WI38 (cell line): ENCODE data around the gene MAP10.

Experiments
- H3K4me3 ChIP-seq: 2 replicates; pipeline ENCODE4 v1.5.1; 2011; ENCODE audit warnings: low read depth, mild to moderate bottlenecking, control low read depth, low read length
- TF ChIP-seq, protein P1 (sequence below): IDR thresholded peaks from 2 replicates; pipeline ENCODE4 v1.5.1; 2012; ENCODE audit warnings: low read depth, mild to moderate bottlenecking, control low read depth, low read length

The MAP10 gene

DNA sequence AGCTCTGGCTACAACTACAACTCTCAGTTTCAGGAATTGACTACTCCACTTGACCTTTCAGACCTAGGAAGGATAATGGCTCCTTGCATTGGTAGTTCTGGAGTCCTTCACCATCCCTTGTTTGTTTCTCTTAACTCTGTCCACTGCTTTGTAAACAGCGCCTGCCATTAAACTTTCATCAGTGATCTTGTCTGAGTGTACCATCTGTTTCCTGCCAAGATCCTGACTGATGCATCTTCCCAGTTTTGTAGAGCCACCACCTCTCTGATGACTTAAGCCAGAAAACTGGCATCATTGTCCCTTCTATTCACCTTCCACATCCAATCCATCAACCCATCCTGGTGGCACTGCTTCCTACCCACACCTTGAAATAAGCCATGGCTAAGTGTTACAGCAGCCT is 15.2 kb downstream of the MAP10 start:
- TF ChIP-seq, protein P1, sequence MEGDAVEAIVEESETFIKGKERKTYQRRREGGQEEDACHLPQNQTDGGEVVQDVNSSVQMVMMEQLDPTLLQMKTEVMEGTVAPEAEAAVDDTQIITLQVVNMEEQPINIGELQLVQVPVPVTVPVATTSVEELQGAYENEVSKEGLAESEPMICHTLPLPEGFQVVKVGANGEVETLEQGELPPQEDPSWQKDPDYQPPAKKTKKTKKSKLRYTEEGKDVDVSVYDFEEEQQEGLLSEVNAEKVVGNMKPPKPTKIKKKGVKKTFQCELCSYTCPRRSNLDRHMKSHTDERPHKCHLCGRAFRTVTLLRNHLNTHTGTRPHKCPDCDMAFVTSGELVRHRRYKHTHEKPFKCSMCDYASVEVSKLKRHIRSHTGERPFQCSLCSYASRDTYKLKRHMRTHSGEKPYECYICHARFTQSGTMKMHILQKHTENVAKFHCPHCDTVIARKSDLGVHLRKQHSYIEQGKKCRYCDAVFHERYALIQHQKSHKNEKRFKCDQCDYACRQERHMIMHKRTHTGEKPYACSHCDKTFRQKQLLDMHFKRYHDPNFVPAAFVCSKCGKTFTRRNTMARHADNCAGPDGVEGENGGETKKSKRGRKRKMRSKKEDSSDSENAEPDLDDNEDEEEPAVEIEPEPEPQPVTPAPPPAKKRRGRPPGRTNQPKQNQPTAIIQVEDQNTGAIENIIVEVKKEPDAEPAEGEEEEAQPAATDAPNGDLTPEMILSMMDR, result no peak
- H3K4me3 ChIP-seq, result no peak overlapping the region

DNA sequence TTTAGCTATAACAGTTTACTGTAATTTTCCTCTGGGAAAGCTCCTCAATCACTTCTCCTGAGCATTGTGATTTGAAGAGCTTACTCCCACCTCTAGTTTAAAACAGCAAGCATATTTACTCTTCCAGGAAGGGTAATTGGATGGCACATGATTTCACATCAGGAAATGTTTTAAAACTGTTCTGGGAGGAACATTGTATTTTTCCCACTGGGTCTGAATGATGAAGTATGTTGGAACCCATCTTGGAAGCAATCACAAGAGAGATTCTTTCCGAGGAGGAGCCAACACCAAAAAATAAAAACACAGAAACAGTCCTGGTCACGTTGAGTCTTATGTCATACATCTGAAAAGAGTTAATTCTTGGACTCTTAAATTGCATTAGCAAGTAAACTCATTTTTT is 17.3 kb downstream of the MAP10 start:
- TF ChIP-seq, protein P1, result no peak
- no peak overlapping the region for H3K4me3 ChIP-seq

DNA sequence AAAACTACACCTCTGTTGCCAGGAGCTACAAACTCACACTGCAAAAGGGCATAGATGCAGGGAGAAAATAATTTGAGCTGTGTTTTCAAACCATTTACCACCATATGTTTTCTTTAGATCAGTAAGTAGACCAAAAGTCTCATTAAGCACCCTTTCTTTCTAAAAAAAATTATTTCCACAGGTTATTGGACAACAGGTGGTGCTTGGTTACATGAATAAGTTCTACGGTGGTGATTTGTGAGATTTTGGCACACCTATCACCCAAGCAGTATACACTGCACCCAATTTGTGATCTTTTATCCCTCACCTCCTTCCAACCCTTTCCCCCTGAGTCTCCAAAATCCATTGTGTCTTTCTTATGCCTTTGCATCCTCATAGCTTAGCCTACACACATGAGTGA is 21.1 kb downstream of the MAP10 start:
- TF ChIP-seq, protein P1, result no peak
- H3K4me3 ChIP-seq, result no peak overlapping the region

DNA sequence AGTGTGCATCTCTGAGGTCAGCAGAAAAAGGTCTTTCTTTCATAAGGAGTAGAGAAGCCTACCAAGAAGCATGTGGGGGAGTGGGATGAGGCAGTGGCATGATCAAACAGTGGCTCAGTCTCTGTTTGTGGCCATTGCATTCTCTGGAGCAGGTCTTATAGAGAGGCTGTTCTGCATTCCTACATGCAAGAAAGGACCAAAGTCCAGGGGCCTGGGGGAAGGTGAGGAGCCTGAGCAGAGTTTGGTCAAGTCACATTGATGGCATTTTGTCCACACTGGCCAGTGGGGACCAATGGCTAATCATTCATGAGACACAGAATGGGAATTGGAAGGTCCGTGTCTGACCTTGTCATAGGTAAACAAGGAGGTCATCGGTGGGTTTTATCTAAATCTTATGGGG is 25.4 kb downstream of the MAP10 start:
- H3K4me3 ChIP-seq, result no peak overlapping the region
- TF ChIP-seq, protein P1, result no peak

DNA sequence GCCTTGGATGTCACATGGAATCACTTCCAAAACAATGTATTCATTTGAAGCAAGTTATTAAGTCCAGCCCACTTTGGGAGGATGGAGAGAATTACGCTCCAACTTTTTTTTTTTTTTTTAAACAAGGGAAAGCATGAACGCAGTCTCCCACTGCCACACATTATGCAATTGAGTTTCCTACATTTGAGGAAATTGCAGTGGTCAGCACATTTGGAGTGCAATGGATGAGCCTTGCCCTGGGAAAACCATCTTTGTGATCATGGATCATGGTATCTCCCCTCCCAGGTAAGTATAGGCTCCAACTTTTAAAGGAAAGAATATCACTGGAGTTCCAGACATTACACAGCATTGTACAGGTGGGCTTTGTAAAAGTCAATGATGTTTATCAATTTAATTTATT is 26.7 kb downstream of the MAP10 start:
- TF ChIP-seq, protein P1, result no peak
- H3K4me3 ChIP-seq, result no peak overlapping the region

DNA sequence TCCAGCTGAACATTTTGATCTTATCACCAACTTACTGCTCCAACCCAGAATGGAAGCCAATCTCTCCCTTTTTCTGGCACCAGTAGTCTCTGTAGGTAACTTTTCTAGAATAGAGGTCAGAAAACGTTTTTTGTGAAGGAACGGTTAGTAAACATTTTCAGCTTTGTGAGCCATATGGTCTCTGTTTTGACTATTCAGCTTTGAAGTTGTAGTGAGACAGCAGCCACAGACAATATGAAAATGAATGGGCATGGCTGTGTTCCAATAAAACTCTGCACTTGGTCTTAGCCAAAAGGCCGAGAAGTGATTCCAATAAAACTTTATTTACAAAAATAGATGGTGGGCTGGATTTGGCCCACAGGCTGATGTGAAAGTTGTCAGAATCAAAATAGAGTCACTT is 28.9 kb downstream of the MAP10 start:
- no peak overlapping the region for H3K4me3 ChIP-seq
- TF ChIP-seq, protein P1, result no peak

DNA sequence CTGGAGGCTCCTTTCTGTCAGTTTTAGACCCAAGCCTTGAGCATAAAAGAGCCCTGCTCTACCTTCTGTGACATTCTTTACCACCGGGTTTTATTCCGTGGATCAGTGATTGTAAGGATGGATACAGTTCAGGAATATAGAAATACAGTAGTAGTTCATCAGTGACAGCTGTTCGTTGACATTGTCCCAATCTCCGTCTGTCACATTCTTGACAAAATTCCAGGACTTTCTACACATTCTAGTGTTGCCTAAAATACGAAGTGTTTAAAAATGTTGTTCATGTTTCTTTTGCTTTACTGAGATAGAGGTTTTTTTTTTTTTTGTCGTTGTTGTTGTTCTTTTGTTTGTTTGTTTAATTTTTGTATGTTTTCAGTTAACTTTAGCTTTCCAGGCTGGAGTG is 29.9 kb downstream of the MAP10 start:
- TF ChIP-seq, protein P1, result no peak
- no peak overlapping the region for H3K4me3 ChIP-seq
